OCI-LY7 (cell line): Measurements from ENCODE around the gene AKAP8L. TPM values are rescaled to one million over a fixed set of nuclear protein-coding genes. Genes with fewer than 3 reads are reported as not detected.

ENCODE experiments used
- BruUV-seq: library from RNA; stranded (reverse); fragments of 400-500 nt; replicated peaks from 2 replicates; lab custom pipeline; 2021; lab: Mats Ljungman, UMichigan
- CTCF ChIA-PET: fragments of 300-600 bp; sonication (Branson Sonifier 250); formaldehyde crosslinking; loops from one replicate; lab custom pipeline; 2022; ENCODE audit warnings: antibody characterized with exemption; ENCODE audit not compliant: unreplicated experiment; lab: Charles Lee
- POLR2A ChIA-PET: fragments of 300-600 bp; sonication (Branson Sonifier 250); formaldehyde crosslinking; loops from one replicate; lab custom pipeline; 2022; ENCODE audit warnings: antibody characterized with exemption; lab: Charles Lee
- DNase-seq: peaks from one replicate; pipeline ENCODE4 v3.0.0-alpha.2; 2015; ENCODE audit warnings: low spot score
- H2AFZ ChIP-seq: fragments of 200-600 bp; sonication (generic), shearing (Covaris generic); 2 replicates; pipeline ENCODE4 v1.6.1; 2014; ENCODE audit warnings: mild to moderate bottlenecking, antibody characterized with exemption, low read length, moderate library complexity
- H3K27ac ChIP-seq: fragments of 200-600 bp; sonication (generic); 2 replicates; pipeline ENCODE4 v1.5.1; 2014; ENCODE audit warnings: mixed run types, low read depth, mild to moderate bottlenecking, moderate library complexity, low read length, inconsistent platforms; ENCODE audit not compliant: poor library complexity, severe bottlenecking
- H3K36me3 ChIP-seq: fragments of 200-600 bp; sonication (generic); 2 replicates; pipeline ENCODE4 v1.6.1; 2014; ENCODE audit warnings: mild to moderate bottlenecking, antibody characterized with exemption, low read length, moderate library complexity, mixed read lengths; ENCODE audit not compliant: insufficient read depth
- H3K4me1 ChIP-seq: fragments of 200-600 bp; sonication (generic); 2 replicates; pipeline ENCODE4 v1.5.1; 2014; ENCODE audit warnings: mild to moderate bottlenecking, low read length; ENCODE audit not compliant: insufficient read depth, poor library complexity, severe bottlenecking
- H3K4me2 ChIP-seq: fragments of 200-600 bp; sonication (generic); 2 replicates; pipeline ENCODE4 v1.6.1; 2014; ENCODE audit warnings: mild to moderate bottlenecking, low read length
- H3K4me3 ChIP-seq: fragments of 200-600 bp; sonication (generic); 2 replicates; pipeline ENCODE4 v1.5.1; 2014; ENCODE audit warnings: mild to moderate bottlenecking, low read depth, low read length; ENCODE audit not compliant: poor library complexity, severe bottlenecking
- H3K79me2 ChIP-seq: fragments of 200-600 bp; sonication (generic); 2 replicates; pipeline ENCODE4 v1.6.1; 2016; ENCODE audit warnings: low read depth, mild to moderate bottlenecking, low read length, moderate library complexity, mixed read lengths; ENCODE audit not compliant: insufficient read depth
- H3K9me2 ChIP-seq: fragments of 200-600 bp; sonication (generic); 2 replicates; pipeline ENCODE4 v1.6.1; 2016; ENCODE audit warnings: mild to moderate bottlenecking, low read length, mixed read lengths; ENCODE audit not compliant: insufficient read depth
- H3K9me3 ChIP-seq: fragments of 200-600 bp; sonication (generic); 2 replicates; pipeline ENCODE4 v1.6.1; 2014; ENCODE audit warnings: mild to moderate bottlenecking, mixed run types, low read length, mixed read lengths
- H4K20me1 ChIP-seq: fragments of 200-600 bp; sonication (generic); 2 replicates; pipeline ENCODE4 v1.6.1; 2014; ENCODE audit warnings: mild to moderate bottlenecking, antibody characterized with exemption, low read length, moderate library complexity, mixed read lengths; ENCODE audit not compliant: insufficient read depth
- CTCF ChIP-seq: fragments of 200-600 bp; sonication (generic); conservative IDR thresholded peaks from 2 replicates; pipeline ENCODE4 v1.5.1; 2014; ENCODE audit warnings: mild to moderate bottlenecking, antibody characterized with exemption, low read length, moderate library complexity, mixed read lengths
- EZH2phosphoT487 ChIP-seq: fragments of 200-600 bp; sonication (generic); IDR thresholded peaks from 2 replicates; pipeline ENCODE4 v1.6.1; 2018; ENCODE audit warnings: low read depth, borderline replicate concordance, mild to moderate bottlenecking, mixed run types, antibody characterized with exemption, low read length, moderate library complexity, mixed read lengths
- intact Hi-C: fragments of 100-400 bp; cut with micrococcal nuclease; formaldehyde crosslinking; loops from one replicate; pipeline ENCODE4 v1.10.0; 2022; ENCODE audit not compliant: unreplicated experiment
- total RNA-seq, 2 experiments: library from RNA; depleted of rRNA in 1 of 2; stranded (reverse); fragments of >200 nt in 1 of 2; shearing (Covaris generic) in 1 of 2; gene quantifications; 2 replicates each; pipeline ENCODE4 v1.2.3, GENCODE V29; 2014 to 2022

The AKAP8L gene
- total RNA-seq, 2 experiments from 2014 or later = 119 to 124 TPM

GRCh38 chr19:15381864-15382263, 36.9 kb downstream of the AKAP8L start:
- Histone ChIP-seq H4K20me1 (peaks cover 11% of the 10 kb centered on the region), H3K9me2 (no peaks in the 10 kb centered on the region), H3K4me3 (no peak overlapping the region), H3K36me3 (peaks cover 35% of the 10 kb centered on the region), H3K27ac (no peak overlapping the region), H2AFZ (no peak overlapping the region), H3K4me2 (no peak overlapping the region), H3K4me1 (peaks cover 28% of the 10 kb centered on the region), H3K9me3 (no peaks in the 10 kb centered on the region), H3K79me2 (peaks cover 24% of the 10 kb centered on the region)
- intact Hi-C loops = no loop called here
- POLR2A ChIA-PET = no interaction called here
- no TSS peak for BruUV-seq
- CTCF ChIA-PET = no interaction called here
- DNase-seq = no peak
- TF ChIP-seq CTCF (no peak), EZH2phosphoT487 (no peak)

GRCh38 chr19:15381429-15381828, 37.4 kb downstream of the AKAP8L start:
- peak overlapping the region; percentile 84 for H3K4me2 ChIP-seq

More at GRCh38 chr19:15381429-15381828, 37.4 kb downstream of the AKAP8L start:
- Histone ChIP-seq H3K27ac (no peak overlapping the region), H3K4me3 (no peak overlapping the region), H3K36me3 (peaks cover 31% of the 10 kb centered on the region), H3K4me1 (peaks cover 32% of the 10 kb centered on the region), H4K20me1 (peaks cover 13% of the 10 kb centered on the region), H3K9me2 (no peaks in the 10 kb centered on the region), H3K79me2 (peaks cover 28% of the 10 kb centered on the region), H3K9me3 (no peaks in the 10 kb centered on the region), H2AFZ (no peak overlapping the region)
- intact Hi-C loops = no loop called here
- no TSS peak for BruUV-seq
- DNase-seq = no peak
- POLR2A ChIA-PET = no interaction called here
- CTCF ChIA-PET = no interaction called here
- no peak for TF ChIP-seq CTCF
